OCI-LY1 (cell line): ENCODE data around the gene C1orf159.

Experiments
- H2AFZ ChIP-seq: fragments of 200-600 bp; sonication (generic), shearing (Covaris generic); 2 replicates; pipeline ENCODE4 v1.6.0; 2014; ENCODE audit warnings: antibody characterized with exemption, mild to moderate bottlenecking, low read length
- H3F3A ChIP-seq: fragments of 200-600 bp; sonication (generic), shearing (Covaris generic); 2 replicates; pipeline ENCODE4 v1.6.0; 2014; ENCODE audit warnings: mild to moderate bottlenecking, antibody characterized with exemption, low read length, moderate library complexity; ENCODE audit not compliant: insufficient read depth
- H3K27ac ChIP-seq: fragments of 200-600 bp; sonication (generic); 2 replicates; pipeline ENCODE4 v1.5.1; 2014; ENCODE audit warnings: low read length, mixed run types, mild to moderate bottlenecking, low read depth; ENCODE audit not compliant: poor library complexity, severe bottlenecking
- H3K27me3 ChIP-seq: fragments of 200-600 bp; sonication (generic); 2 replicates; pipeline ENCODE4 v1.6.0; 2014; ENCODE audit warnings: antibody characterized with exemption, mild to moderate bottlenecking, low read length, moderate library complexity; ENCODE audit not compliant: insufficient read depth
- H3K36me3 ChIP-seq: fragments of 200-600 bp; sonication (generic); 2 replicates; pipeline ENCODE4 v1.6.1; 2014; ENCODE audit warnings: mild to moderate bottlenecking, antibody characterized with exemption, low read length, moderate library complexity, mixed read lengths; ENCODE audit not compliant: insufficient read depth
- H3K4me1 ChIP-seq: fragments of 200-600 bp; sonication (generic); 2 replicates; pipeline ENCODE4 v1.5.1; 2014; ENCODE audit warnings: mild to moderate bottlenecking, low read length, moderate library complexity; ENCODE audit not compliant: insufficient read depth, severe bottlenecking
- H3K4me2 ChIP-seq: fragments of 200-600 bp; sonication (generic), shearing (Covaris generic); 2 replicates; pipeline ENCODE4 v1.6.1; 2014; ENCODE audit warnings: low read length
- H3K4me3 ChIP-seq: fragments of 200-600 bp; sonication (generic); 2 replicates; pipeline ENCODE4 v1.5.1; 2014; ENCODE audit warnings: low read length, low read depth, mild to moderate bottlenecking, mixed read lengths; ENCODE audit not compliant: poor library complexity, severe bottlenecking
- H3K79me2 ChIP-seq: fragments of 200-600 bp; shearing (Covaris generic); 2 replicates; pipeline ENCODE4 v1.6.1; 2016; ENCODE audit warnings: mixed run types, low read length, mixed read lengths; ENCODE audit not compliant: insufficient read depth
- H3K9ac ChIP-seq: fragments of 200-600 bp; sonication (generic), shearing (Covaris generic); 2 replicates; pipeline ENCODE4 v1.6.1; 2014; ENCODE audit warnings: mild to moderate bottlenecking, low read length, mixed read lengths
- H3K9me2 ChIP-seq: fragments of 200-600 bp; sonication (generic), shearing (Covaris generic); 2 replicates; pipeline ENCODE4 v1.6.1; 2014; ENCODE audit warnings: low read depth, mild to moderate bottlenecking, low read length, mixed read lengths
- H3K9me3 ChIP-seq: fragments of 200-600 bp; shearing (Covaris generic); 2 replicates; pipeline ENCODE4 v1.6.1; 2014; ENCODE audit warnings: low read length, mixed read lengths
- H4K20me1 ChIP-seq: fragments of 200-600 bp; sonication (generic), shearing (Covaris generic); 2 replicates; pipeline ENCODE4 v1.6.0; 2016; ENCODE audit warnings: mild to moderate bottlenecking, low read length; ENCODE audit not compliant: insufficient read depth
- CTCF ChIP-seq: fragments of 200-600 bp; sonication (generic), shearing (Covaris generic); IDR thresholded peaks from 2 replicates; pipeline ENCODE4 v1.5.1; 2017; ENCODE audit warnings: mild to moderate bottlenecking, antibody characterized with exemption, low read length, moderate library complexity, mixed read lengths
- EZH2 ChIP-seq: fragments of 200-600 bp; sonication (generic), shearing (Covaris generic); IDR thresholded peaks from 2 replicates; pipeline ENCODE4 v1.8.0; 2017; ENCODE audit warnings: borderline replicate concordance, mixed run types, mild to moderate bottlenecking, antibody characterized with exemption, low read length, moderate library complexity, mixed read lengths

The C1orf159 gene

GRCh38 chr1:1127551-1128451 lies 11.9 kb upstream of the C1orf159 start:
- H2AFZ ChIP-seq, result no peak overlapping the region
- H3K4me2 ChIP-seq, result no peak overlapping the region
- H3K9me3 ChIP-seq, result no peaks in the 10 kb centered on the region
- no peak for TF ChIP-seq CTCF
- no peak for TF ChIP-seq EZH2
- no peak overlapping the region for H3K27ac ChIP-seq
- peaks cover 16% of the 10 kb centered on the region; the same call in 1 of the 2 replicates for H3K27me3 ChIP-seq
- H4K20me1 ChIP-seq, result no peaks in the 10 kb centered on the region
- no peaks in the 10 kb centered on the region for H3K4me1 ChIP-seq
- no peak overlapping the region for H3K4me3 ChIP-seq
- no peaks in the 10 kb centered on the region for H3K79me2 ChIP-seq
- no peaks in the 10 kb centered on the region for H3F3A ChIP-seq
- H3K36me3 ChIP-seq, result no peaks in the 10 kb centered on the region
- no peak overlapping the region for H3K9ac ChIP-seq
- H3K9me2 ChIP-seq, result no peaks in the 10 kb centered on the region

GRCh38 chr1:1125945-1126344 lies 10.1 kb upstream of the C1orf159 start:
- Histone ChIP-seq H3K4me2 (no peak overlapping the region), H3K4me1 (no peaks in the 10 kb centered on the region)
- TF ChIP-seq EZH2 (no peak), CTCF (no peak)

GRCh38 chr1:1124786-1125642 lies 9.1 kb upstream of the C1orf159 start:
- no peaks in the 10 kb centered on the region for H3K9me2 ChIP-seq
- H3K27ac ChIP-seq, result no peak overlapping the region
- H3K4me2 ChIP-seq, result no peak overlapping the region
- no peaks in the 10 kb centered on the region for H3F3A ChIP-seq
- no peaks in the 10 kb centered on the region for H3K9me3 ChIP-seq
- H3K79me2 ChIP-seq, result no peaks in the 10 kb centered on the region
- H3K36me3 ChIP-seq, result no peaks in the 10 kb centered on the region
- TF ChIP-seq EZH2 (no peak), CTCF (no peak)
- no peak overlapping the region for H3K9ac ChIP-seq
- peaks cover 9% of the 10 kb centered on the region; the same call in 1 of the 2 replicates for H3K27me3 ChIP-seq
- no peak overlapping the region for H2AFZ ChIP-seq
- no peaks in the 10 kb centered on the region for H4K20me1 ChIP-seq
- no peaks in the 10 kb centered on the region for H3K4me1 ChIP-seq
- H3K4me3 ChIP-seq, result no peak overlapping the region

More at GRCh38 chr1:1125945-1126344, 10.1 kb upstream of the C1orf159 start:
- H3K36me3 ChIP-seq, result no peaks in the 10 kb centered on the region
- no peaks in the 10 kb centered on the region for H4K20me1 ChIP-seq
- H3K9me3 ChIP-seq, result no peaks in the 10 kb centered on the region
- no peaks in the 10 kb centered on the region for H3K79me2 ChIP-seq
- no peak overlapping the region for H3K27ac ChIP-seq
- H3F3A ChIP-seq, result no peaks in the 10 kb centered on the region
- no peaks in the 10 kb centered on the region for H3K9me2 ChIP-seq
- no peak overlapping the region for H2AFZ ChIP-seq
- H3K9ac ChIP-seq, result no peak overlapping the region
- no peak overlapping the region for H3K4me3 ChIP-seq
- H3K27me3 ChIP-seq, result peaks cover 14% of the 10 kb centered on the region; the same call in 1 of the 2 replicates
